Endodermal cell (in vitro differentiated cells): ENCODE measurements around the gene GRM5. TPM values are rescaled to one million over a fixed set of nuclear protein-coding genes. Genes with fewer than 3 reads are reported as not detected.
A peak's percentile ranks its signal among the peaks of the same experiment; 100 is the strongest.

Experiments used
- DNase-seq: peaks from one replicate; pipeline ENCODE4 v3.0.0-alpha.2; 2017
- H3K27ac ChIP-seq: 2 replicates; pipeline ENCODE4 v1.5.1; 2013; ENCODE audit warnings: mild to moderate bottlenecking, low read depth, low read length, moderate library complexity
- H3K27me3 ChIP-seq: 2 replicates; pipeline ENCODE4 v1.6.1; 2013; ENCODE audit warnings: mild to moderate bottlenecking, low read length, moderate library complexity; ENCODE audit not compliant: insufficient read depth, control insufficient read depth, poor library complexity, severe bottlenecking
- H3K36me3 ChIP-seq: 2 replicates; pipeline ENCODE4 v1.7.0; 2013; ENCODE audit warnings: mild to moderate bottlenecking, low read length, moderate library complexity; ENCODE audit not compliant: control insufficient read depth, insufficient read depth
- H3K4me1 ChIP-seq: one replicate; pipeline ENCODE4 v1.7.0; 2013; ENCODE audit warnings: low read length; ENCODE audit not compliant: control insufficient read depth, insufficient read depth
- H3K4me3 ChIP-seq: 2 replicates; pipeline ENCODE4 v1.5.1; 2013; ENCODE audit warnings: mild to moderate bottlenecking, low read length, moderate library complexity
- H3K9ac ChIP-seq: 2 replicates; pipeline ENCODE4 v1.6.1; 2013; ENCODE audit warnings: mild to moderate bottlenecking, low read length, moderate library complexity; ENCODE audit not compliant: poor library complexity, severe bottlenecking; ENCODE audit errors: extremely low read depth
- H3K9me3 ChIP-seq: 2 replicates; pipeline ENCODE4 v1.6.1; 2013; ENCODE audit warnings: mild to moderate bottlenecking, low read length, moderate library complexity; ENCODE audit not compliant: control insufficient read depth
- H3K27ac Mint-ChIP-seq: 2 replicates; pipeline ENCODE4 v1.8.0; 2020; ENCODE audit warnings: mixed read lengths
- H3K27me3 Mint-ChIP-seq: 2 replicates; pipeline ENCODE4 v1.8.0; 2021; ENCODE audit warnings: mild to moderate bottlenecking, mixed read lengths; ENCODE audit not compliant: insufficient read depth
- H3K36me3 Mint-ChIP-seq: 2 replicates; pipeline ENCODE4 v1.8.0; 2020; ENCODE audit warnings: low read depth, mixed read lengths
- H3K4me1 Mint-ChIP-seq: 2 replicates; pipeline ENCODE4 v1.8.0; 2020; ENCODE audit warnings: mixed read lengths
- H3K4me3 Mint-ChIP-seq: 2 replicates; pipeline ENCODE4 v1.8.0; 2020; ENCODE audit warnings: mild to moderate bottlenecking, moderate library complexity, mixed read lengths
- H3K9me3 Mint-ChIP-seq: 2 replicates; pipeline ENCODE4 v1.8.0; 2020; ENCODE audit warnings: mild to moderate bottlenecking, mixed read lengths
- CTCF ChIP-seq: fragments of 200-600 bp; sonication (generic); conservative IDR thresholded peaks from 2 replicates; pipeline ENCODE4 v1.5.0; 2021; ENCODE audit warnings: antibody characterized with exemption, mild to moderate bottlenecking
- WGBS, 2 experiments: methylation state at CpG; one replicate each; pipeline versions ENCODE4 v1.1.5 to v1.1.7; 2013; ENCODE audit warnings: missing lambda C conversion rate in 2 of 2, mixed read lengths in 1 of 2; ENCODE audit not compliant: insufficient coverage in 1 of 2, insufficient read length in 1 of 2; 5-methylcytosine and 5-hydroxymethylcytosine counted together
- total RNA-seq, 2 donors: library from RNA; stranded (reverse); fragmentation: NEBNext Ultra II Directional in 1 of 2; extraction: Animal tissue kit (Norgen Biotek cat#: 25700) in 1 of 2; gene quantifications; 2 replicates in 1 of 2; 3 replicates in 1 of 2; pipeline ENCODE4 v1.2.1, GENCODE V29; 2021

Gene GRM5
- total RNA-seq, 2 donors from 2014 or later: 0.07 to 0.09 TPM

DNA sequence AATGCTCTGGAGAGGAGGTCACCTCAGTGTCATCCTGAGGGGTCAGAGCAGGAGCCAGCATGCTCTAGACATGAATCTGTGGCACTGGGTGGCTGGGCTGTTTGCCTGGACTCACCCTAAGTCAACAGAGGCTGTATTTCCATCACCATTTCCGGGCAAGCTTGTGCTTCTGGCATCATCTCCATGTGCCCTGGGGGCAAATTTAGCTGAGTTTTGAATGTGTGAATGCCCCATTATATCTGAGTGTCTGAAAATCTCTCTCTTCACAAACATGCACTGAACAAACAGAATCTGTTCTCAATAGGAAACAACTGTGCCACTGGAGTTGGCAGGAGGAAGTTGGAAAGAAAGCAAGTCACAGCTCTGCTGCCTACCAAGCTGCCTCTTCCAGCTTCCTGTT, 356.2 kb downstream of the GRM5 start:
- H3K9me3 ChIP-seq: no peaks in the 10 kb centered on the region
- no peaks in the 10 kb centered on the region for H3K27me3 Mint-ChIP-seq
- no peaks in the 10 kb centered on the region for H3K36me3 Mint-ChIP-seq
- no peaks in the 10 kb centered on the region for H3K4me1 ChIP-seq
- H3K4me3 Mint-ChIP-seq: no peak overlapping the region
- no peak overlapping the region for H3K9ac ChIP-seq
- peak; percentile 50 for DNase-seq
- no peak overlapping the region for H3K27ac Mint-ChIP-seq
- no peak overlapping the region for H3K4me3 ChIP-seq
- no peaks in the 10 kb centered on the region for H3K36me3 ChIP-seq
- peaks cover 13% of the 10 kb centered on the region for H3K4me1 Mint-ChIP-seq
- WGBS, 2 experiments: 100% methylated on average over 1 of the region's 1 CpG
- H3K27ac ChIP-seq: no peak overlapping the region
- no peak for TF ChIP-seq CTCF
- no peaks in the 10 kb centered on the region for H3K9me3 Mint-ChIP-seq
- no peaks in the 10 kb centered on the region for H3K27me3 ChIP-seq

DNA sequence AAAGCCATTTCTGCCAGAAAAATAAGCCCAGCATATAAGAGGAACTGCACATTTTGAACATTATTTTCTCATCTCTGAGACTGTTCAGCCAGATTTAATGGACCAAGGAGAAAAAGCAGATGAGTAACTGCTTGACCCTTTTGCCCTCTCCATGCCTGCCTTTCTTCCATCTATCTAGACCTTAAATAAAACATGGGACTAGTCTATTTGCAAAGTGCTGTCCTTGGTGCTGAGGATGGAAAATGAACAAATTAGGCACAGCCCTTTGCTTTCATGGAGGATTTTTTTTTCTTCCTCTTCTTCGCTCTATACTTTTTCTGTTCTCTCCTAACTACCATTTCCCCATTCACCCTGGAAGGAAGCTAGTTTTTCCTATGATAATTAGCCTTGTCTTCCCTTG, 361.3 kb downstream of the GRM5 start:
- no peaks in the 10 kb centered on the region for H3K9me3 Mint-ChIP-seq
- Histone ChIP-seq H3K36me3 (no peaks in the 10 kb centered on the region), H3K27me3 (no peaks in the 10 kb centered on the region), H3K4me1 (no peaks in the 10 kb centered on the region), H3K4me3 (no peak overlapping the region), H3K9me3 (no peaks in the 10 kb centered on the region), H3K9ac (no peak overlapping the region), H3K27ac (no peak overlapping the region)
- WGBS, 2 experiments: 83% methylated on average over 1 of the region's 1 CpG; no CpG with 5 or more reads in 1 of the 2 experiments
- no peak for DNase-seq
- no peaks in the 10 kb centered on the region for H3K36me3 Mint-ChIP-seq
- no peak overlapping the region for H3K4me3 Mint-ChIP-seq
- no peaks in the 10 kb centered on the region for H3K27me3 Mint-ChIP-seq
- no peak for TF ChIP-seq CTCF
- no peak overlapping the region for H3K27ac Mint-ChIP-seq
- H3K4me1 Mint-ChIP-seq: peaks cover 5% of the 10 kb centered on the region

DNA sequence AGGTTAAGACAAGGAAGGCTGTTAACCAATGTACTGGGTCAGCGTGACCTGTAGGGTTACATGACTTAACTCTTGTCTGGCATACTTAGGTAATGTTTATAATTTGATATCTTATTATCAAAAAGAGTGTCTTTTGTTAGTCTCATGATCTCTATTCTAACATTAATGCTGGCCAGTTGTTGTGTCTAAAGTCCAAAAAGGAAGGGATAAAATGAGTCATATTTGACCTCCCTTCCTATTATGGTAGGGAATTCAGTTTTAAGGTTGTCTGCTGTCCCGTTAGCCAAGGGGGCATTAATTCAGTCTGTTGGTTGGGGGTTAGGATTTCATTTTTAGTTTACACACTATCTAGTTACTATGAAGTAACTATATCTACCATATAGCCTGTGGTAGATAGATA, 364.0 kb downstream of the GRM5 start:
- H3K4me1 Mint-ChIP-seq: no peaks in the 10 kb centered on the region
- H3K4me1 ChIP-seq: no peaks in the 10 kb centered on the region
- no peak overlapping the region for H3K4me3 Mint-ChIP-seq
- 87% methylated on average over 1 of the region's 2 CpGs; no CpG with 5 or more reads in 1 of the 2 experiments for WGBS, 2 experiments
- H3K27ac ChIP-seq: no peak overlapping the region
- H3K27ac Mint-ChIP-seq: no peak overlapping the region
- DNase-seq: no peak
- no peaks in the 10 kb centered on the region for H3K9me3 ChIP-seq
- no peak for TF ChIP-seq CTCF
- H3K27me3 ChIP-seq: no peaks in the 10 kb centered on the region
- H3K27me3 Mint-ChIP-seq: no peaks in the 10 kb centered on the region
- no peaks in the 10 kb centered on the region for H3K36me3 Mint-ChIP-seq
- H3K9ac ChIP-seq: no peak overlapping the region
- H3K9me3 Mint-ChIP-seq: no peaks in the 10 kb centered on the region
- no peak overlapping the region for H3K4me3 ChIP-seq
- H3K36me3 ChIP-seq: no peaks in the 10 kb centered on the region
